IMR-90 (cell line): Measurements from ENCODE around the gene TRHDE.

Source experiments
- BHLHE40 ChIP-seq: fragments of 150-350 bp; IDR thresholded peaks from 2 replicates; pipeline ENCODE4 v1.6.1; 2016; ENCODE audit warnings: mild to moderate bottlenecking, low read depth, low read length
- CEBPB ChIP-seq: IDR thresholded peaks from 2 replicates; pipeline ENCODE4 v1.6.1; 2012; ENCODE audit warnings: low read depth, low read length, improper control_type of control experiment
- CHD1 ChIP-seq: IDR thresholded peaks from 2 replicates; pipeline ENCODE4 v1.6.1; 2012; ENCODE audit warnings: low read depth, low read length, improper control_type of control experiment
- MAFK ChIP-seq: IDR thresholded peaks from 2 replicates; pipeline ENCODE4 v1.6.1; 2012; ENCODE audit warnings: low read depth, low read length, improper control_type of control experiment
- MAZ ChIP-seq: IDR thresholded peaks from 2 replicates; pipeline ENCODE4 v1.6.1; 2012; ENCODE audit warnings: low read depth, mild to moderate bottlenecking, low read length, improper control_type of control experiment, moderate library complexity, borderline replicate concordance
- MXI1 ChIP-seq: IDR thresholded peaks from 2 replicates; pipeline ENCODE4 v1.6.1; 2012; ENCODE audit warnings: low read depth, mild to moderate bottlenecking, low read length, moderate library complexity, borderline replicate concordance
- POLR2A ChIP-seq: IDR thresholded peaks from 2 replicates; pipeline ENCODE4 v1.6.1; 2012; ENCODE audit warnings: mild to moderate bottlenecking, low read depth, low read length
- RAD21 ChIP-seq: IDR thresholded peaks from 2 replicates; pipeline ENCODE4 v1.6.1; 2012; ENCODE audit warnings: low read length, improper control_type of control experiment
- RCOR1 ChIP-seq: IDR thresholded peaks from 2 replicates; pipeline ENCODE4 v1.6.1; 2012; ENCODE audit warnings: mild to moderate bottlenecking, low read length, improper control_type of control experiment; ENCODE audit not compliant: insufficient replicate concordance
- RFX5 ChIP-seq: IDR thresholded peaks from 2 replicates; pipeline ENCODE4 v1.8.0; 2012; ENCODE audit warnings: low read depth, mild to moderate bottlenecking, low read length, moderate library complexity
- SMC3 ChIP-seq: fragments of 150-350 bp; IDR thresholded peaks from 2 replicates; pipeline ENCODE4 v1.6.1; 2016; ENCODE audit warnings: low read depth, mild to moderate bottlenecking, antibody characterized with exemption, low read length, moderate library complexity
- TF ChIP-seq, protein P1 (sequence below): fragments of 150-350 bp; IDR thresholded peaks from 2 replicates; pipeline ENCODE4 v1.6.1; 2017; ENCODE audit warnings: mild to moderate bottlenecking, antibody characterized with exemption, low read length, low read depth
- TF ChIP-seq, protein P2 (sequence below): conservative IDR thresholded peaks from 2 replicates; pipeline ENCODE4 v1.5.1; 2012; ENCODE audit warnings: mild to moderate bottlenecking, low read depth, low read length, improper control_type of control experiment
- TF ChIP-seq, protein P3 (sequence below): fragments of 150-350 bp; IDR thresholded peaks from 2 replicates; pipeline ENCODE4 v1.6.1; 2016; ENCODE audit warnings: low read depth, mild to moderate bottlenecking, low read length, moderate library complexity, borderline replicate concordance

- TF ChIP-seq POLR2A (no peak), CEBPB (no peak), BHLHE40 (no peak), MAZ (no peak), RFX5 (no peak), RCOR1 (no peak), MAFK (no peak), CHD1 (no peak), RAD21 (no peak), MXI1 (no peak), SMC3 (no peak)
- TF ChIP-seq, protein P1, sequence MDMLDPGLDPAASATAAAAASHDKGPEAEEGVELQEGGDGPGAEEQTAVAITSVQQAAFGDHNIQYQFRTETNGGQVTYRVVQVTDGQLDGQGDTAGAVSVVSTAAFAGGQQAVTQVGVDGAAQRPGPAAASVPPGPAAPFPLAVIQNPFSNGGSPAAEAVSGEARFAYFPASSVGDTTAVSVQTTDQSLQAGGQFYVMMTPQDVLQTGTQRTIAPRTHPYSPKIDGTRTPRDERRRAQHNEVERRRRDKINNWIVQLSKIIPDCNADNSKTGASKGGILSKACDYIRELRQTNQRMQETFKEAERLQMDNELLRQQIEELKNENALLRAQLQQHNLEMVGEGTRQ: no peak
- TF ChIP-seq, protein P2, sequence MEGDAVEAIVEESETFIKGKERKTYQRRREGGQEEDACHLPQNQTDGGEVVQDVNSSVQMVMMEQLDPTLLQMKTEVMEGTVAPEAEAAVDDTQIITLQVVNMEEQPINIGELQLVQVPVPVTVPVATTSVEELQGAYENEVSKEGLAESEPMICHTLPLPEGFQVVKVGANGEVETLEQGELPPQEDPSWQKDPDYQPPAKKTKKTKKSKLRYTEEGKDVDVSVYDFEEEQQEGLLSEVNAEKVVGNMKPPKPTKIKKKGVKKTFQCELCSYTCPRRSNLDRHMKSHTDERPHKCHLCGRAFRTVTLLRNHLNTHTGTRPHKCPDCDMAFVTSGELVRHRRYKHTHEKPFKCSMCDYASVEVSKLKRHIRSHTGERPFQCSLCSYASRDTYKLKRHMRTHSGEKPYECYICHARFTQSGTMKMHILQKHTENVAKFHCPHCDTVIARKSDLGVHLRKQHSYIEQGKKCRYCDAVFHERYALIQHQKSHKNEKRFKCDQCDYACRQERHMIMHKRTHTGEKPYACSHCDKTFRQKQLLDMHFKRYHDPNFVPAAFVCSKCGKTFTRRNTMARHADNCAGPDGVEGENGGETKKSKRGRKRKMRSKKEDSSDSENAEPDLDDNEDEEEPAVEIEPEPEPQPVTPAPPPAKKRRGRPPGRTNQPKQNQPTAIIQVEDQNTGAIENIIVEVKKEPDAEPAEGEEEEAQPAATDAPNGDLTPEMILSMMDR: no peak
- TF ChIP-seq, protein P3, sequence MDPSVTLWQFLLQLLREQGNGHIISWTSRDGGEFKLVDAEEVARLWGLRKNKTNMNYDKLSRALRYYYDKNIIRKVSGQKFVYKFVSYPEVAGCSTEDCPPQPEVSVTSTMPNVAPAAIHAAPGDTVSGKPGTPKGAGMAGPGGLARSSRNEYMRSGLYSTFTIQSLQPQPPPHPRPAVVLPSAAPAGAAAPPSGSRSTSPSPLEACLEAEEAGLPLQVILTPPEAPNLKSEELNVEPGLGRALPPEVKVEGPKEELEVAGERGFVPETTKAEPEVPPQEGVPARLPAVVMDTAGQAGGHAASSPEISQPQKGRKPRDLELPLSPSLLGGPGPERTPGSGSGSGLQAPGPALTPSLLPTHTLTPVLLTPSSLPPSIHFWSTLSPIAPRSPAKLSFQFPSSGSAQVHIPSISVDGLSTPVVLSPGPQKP: no peak
Measured at GRCh38 chr12:72442217-72442616, 170.0 kb downstream of the TRHDE start.
